Keratinocyte (primary cell): Measurements from ENCODE around the gene MAP2K5.

Experiments used
- EZH2 ChIP-seq: IDR thresholded peaks from one replicate; pipeline ENCODE4 v1.6.1; 2012; ENCODE audit warnings: inconsistent platforms, mild to moderate bottlenecking, low read length, moderate library complexity
- TF ChIP-seq, protein P1 (sequence below), 3 experiments: IDR thresholded peaks in 1 of 3; conservative IDR thresholded peaks in 1 of 3; optimal IDR thresholded peaks in 1 of 3; 2 replicates in 2 of 3; 3 replicates in 1 of 3; pipeline versions ENCODE3 to v1.5.1; 2011; ENCODE audit warnings: low read length in 3 of 3, mild to moderate bottlenecking in 3 of 3, moderate library complexity in 2 of 3, control low read depth in 1 of 3, inconsistent platforms in 1 of 3; ENCODE audit not compliant: insufficient read depth in 2 of 3; ENCODE audit errors: extremely low read depth in 1 of 3

DNA sequence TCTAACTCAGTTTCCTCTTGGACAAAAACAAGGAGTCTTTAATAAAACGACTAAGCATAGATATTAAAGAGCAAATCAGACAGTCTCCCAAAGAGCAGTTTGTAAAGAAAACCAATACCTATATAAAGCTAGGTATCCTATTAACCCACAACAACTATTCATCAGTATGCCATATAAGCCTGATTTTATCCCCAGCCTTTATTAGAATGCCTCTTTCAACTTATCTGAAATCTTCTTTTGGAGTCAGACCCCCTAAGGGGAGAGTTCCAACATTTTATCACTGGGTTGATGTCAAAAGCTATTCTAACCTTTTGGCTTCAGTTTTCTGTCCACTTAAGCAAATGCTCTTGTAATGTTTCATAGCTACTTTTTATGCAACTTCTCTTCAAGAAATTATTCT is 17.8 kb downstream of the MAP2K5 start:
- TF ChIP-seq, protein P1, sequence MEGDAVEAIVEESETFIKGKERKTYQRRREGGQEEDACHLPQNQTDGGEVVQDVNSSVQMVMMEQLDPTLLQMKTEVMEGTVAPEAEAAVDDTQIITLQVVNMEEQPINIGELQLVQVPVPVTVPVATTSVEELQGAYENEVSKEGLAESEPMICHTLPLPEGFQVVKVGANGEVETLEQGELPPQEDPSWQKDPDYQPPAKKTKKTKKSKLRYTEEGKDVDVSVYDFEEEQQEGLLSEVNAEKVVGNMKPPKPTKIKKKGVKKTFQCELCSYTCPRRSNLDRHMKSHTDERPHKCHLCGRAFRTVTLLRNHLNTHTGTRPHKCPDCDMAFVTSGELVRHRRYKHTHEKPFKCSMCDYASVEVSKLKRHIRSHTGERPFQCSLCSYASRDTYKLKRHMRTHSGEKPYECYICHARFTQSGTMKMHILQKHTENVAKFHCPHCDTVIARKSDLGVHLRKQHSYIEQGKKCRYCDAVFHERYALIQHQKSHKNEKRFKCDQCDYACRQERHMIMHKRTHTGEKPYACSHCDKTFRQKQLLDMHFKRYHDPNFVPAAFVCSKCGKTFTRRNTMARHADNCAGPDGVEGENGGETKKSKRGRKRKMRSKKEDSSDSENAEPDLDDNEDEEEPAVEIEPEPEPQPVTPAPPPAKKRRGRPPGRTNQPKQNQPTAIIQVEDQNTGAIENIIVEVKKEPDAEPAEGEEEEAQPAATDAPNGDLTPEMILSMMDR (optimal IDR thresholded peaks at IDR 0.05 in 1 of 3, IDR thresholded peaks at IDR 0.05 in 1 of 3, conservative IDR thresholded peaks at IDR 0.05 in 1 of 3; ENCODE audit: extremely low read depth in 1 of 3, insufficient read depth in 2 of 3, low read length in 3 of 3) = no peak
- TF ChIP-seq EZH2 = no peak
